Osteocyte (in vitro differentiated cells): Measurements from ENCODE around the gene GLTPD2. TPM values are rescaled to one million over a fixed set of nuclear protein-coding genes. Genes with fewer than 3 reads are reported as not detected.
"Not testable (repeated sequence)": the region's sequence is repeated elsewhere in the genome, so short reads cannot be mapped to it uniquely, and the experiment has no call there.

Experiments
- DNase-seq: peaks from one replicate; pipeline ENCODE4 v3.0.0; 2021; ENCODE audit warnings: mixed read lengths; ENCODE audit not compliant: unreplicated experiment; ENCODE audit errors: extremely low spot score
- H3K27ac Mint-ChIP-seq: one replicate; pipeline ENCODE4 v1.8.0; 2021; ENCODE audit warnings: mild to moderate bottlenecking, mixed read lengths; ENCODE audit not compliant: unreplicated experiment
- H3K27me3 Mint-ChIP-seq: one replicate; pipeline ENCODE4 v1.8.0; 2021; ENCODE audit warnings: mixed read lengths; ENCODE audit not compliant: unreplicated experiment
- H3K36me3 Mint-ChIP-seq: one replicate; pipeline ENCODE4 v1.8.0; 2021; ENCODE audit warnings: mixed read lengths; ENCODE audit not compliant: unreplicated experiment
- H3K4me1 Mint-ChIP-seq: one replicate; pipeline ENCODE4 v1.8.0; 2021; ENCODE audit warnings: mixed read lengths; ENCODE audit not compliant: unreplicated experiment
- H3K4me3 Mint-ChIP-seq: one replicate; pipeline ENCODE4 v1.8.0; 2021; ENCODE audit warnings: mild to moderate bottlenecking, moderate library complexity, mixed read lengths; ENCODE audit not compliant: unreplicated experiment
- H3K9me3 Mint-ChIP-seq: one replicate; pipeline ENCODE4 v1.8.0; 2021; ENCODE audit warnings: mixed read lengths; ENCODE audit not compliant: unreplicated experiment
- total RNA-seq: library from RNA; stranded (reverse); gene quantifications from 2 replicates; pipeline ENCODE4 v1.2.1, GENCODE V29; 2021
- TF ChIP-seq, protein P1 (sequence below): fragments of 200-600 bp; sonication (generic); IDR thresholded peaks from 2 replicates; pipeline ENCODE4 v1.5.0; 2021; ENCODE audit warnings: antibody characterized with exemption, mild to moderate bottlenecking, moderate library complexity

Gene GLTPD2
- total RNA-seq, 1 donor from 2014 or later, result not detected

DNA sequence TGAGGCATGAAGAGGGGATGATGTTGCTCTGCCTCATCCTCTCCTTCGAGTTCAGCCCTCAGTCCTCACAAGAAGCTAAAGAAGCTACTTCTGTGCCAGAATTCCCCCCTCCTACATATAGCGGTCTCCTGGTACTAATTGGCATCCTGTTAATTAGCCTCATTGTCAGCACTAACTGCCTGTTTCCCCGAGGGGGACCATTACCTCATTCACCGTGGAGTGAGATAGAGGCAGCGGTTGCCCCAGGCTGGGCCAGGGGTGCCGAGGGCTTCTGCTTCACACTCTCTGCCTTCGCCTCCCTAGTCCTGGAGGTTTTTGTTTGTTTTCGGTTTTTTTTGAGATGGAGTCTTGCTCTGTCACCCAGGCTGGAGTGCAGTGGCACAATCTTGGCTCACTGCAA is 38.6 kb downstream of the GLTPD2 start:
- Mint-ChIP-seq H3K9me3 (no peaks in the 10 kb centered on the region), H3K36me3 (no peaks in the 10 kb centered on the region), H3K4me1 (no peaks in the 10 kb centered on the region), H3K27me3 (no peaks in the 10 kb centered on the region), H3K4me3 (no peak overlapping the region), H3K27ac (no peak overlapping the region)
- TF ChIP-seq, protein P1, sequence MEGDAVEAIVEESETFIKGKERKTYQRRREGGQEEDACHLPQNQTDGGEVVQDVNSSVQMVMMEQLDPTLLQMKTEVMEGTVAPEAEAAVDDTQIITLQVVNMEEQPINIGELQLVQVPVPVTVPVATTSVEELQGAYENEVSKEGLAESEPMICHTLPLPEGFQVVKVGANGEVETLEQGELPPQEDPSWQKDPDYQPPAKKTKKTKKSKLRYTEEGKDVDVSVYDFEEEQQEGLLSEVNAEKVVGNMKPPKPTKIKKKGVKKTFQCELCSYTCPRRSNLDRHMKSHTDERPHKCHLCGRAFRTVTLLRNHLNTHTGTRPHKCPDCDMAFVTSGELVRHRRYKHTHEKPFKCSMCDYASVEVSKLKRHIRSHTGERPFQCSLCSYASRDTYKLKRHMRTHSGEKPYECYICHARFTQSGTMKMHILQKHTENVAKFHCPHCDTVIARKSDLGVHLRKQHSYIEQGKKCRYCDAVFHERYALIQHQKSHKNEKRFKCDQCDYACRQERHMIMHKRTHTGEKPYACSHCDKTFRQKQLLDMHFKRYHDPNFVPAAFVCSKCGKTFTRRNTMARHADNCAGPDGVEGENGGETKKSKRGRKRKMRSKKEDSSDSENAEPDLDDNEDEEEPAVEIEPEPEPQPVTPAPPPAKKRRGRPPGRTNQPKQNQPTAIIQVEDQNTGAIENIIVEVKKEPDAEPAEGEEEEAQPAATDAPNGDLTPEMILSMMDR, result no peak
- DNase-seq, result no peak

DNA sequence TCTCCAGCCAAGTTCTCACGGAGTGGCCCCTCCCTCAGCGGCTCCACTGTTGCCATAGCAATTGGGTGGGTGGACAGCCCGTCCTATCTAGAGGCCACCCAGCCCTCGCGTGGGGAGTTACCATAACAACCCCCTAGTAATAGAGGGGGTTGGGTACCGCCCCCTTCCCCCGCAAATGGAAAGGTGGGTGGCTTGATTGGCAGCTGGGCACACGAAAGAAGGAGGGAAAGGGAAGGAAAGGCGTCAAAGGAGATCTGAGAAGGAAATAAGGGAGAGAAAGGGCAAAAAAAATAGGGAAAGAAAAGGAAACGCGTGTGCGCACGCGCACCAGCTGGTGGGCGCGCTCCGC is 44.0 kb downstream of the GLTPD2 start:
- Mint-ChIP-seq H3K27ac (peak overlapping the region; percentile 97), H3K4me1 (peaks cover 35% of the 10 kb centered on the region), H3K4me3 (peak overlapping the region; percentile 91)
- not testable (repeated sequence) for H3K27me3 Mint-ChIP-seq, H3K9me3 Mint-ChIP-seq, H3K36me3 Mint-ChIP-seq, DNase-seq

DNA sequence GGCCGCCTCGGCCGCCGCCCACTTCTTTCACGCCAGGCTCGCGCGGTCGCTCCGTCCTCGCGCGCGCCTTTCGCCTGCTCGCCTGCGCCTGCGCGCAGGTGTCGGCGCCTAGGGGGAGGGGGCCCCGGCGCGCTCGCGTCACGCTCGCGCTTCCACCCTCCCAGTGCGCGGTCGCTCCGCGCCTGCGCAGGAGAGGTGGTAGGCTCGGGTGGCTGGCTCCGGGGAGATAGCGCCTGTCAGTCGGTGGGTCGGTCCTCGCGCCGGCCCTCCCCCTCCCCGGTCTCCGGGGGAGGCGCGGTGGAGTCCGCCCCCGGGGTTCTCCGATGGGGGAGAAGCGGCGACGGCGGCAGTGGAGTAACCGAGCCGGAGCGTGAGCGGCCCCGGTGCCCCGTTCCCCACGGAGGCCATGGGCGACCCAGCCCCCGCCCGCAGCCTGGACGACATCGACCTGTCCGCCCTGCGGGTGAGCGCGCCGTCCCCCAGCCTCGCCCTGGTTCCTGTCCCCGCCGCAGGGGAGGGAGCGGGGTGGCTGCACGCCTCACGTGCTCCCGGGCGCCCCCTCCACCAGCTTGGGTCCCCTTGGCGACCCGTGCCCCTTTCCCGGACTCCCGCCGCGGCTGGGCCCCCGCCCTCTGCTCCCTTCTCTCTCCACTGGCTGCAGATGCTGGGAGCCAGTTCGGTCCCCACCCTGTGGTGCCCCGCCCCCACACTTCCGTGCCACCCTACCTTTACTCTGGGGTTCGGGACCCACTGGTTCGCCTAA is 44.6 kb downstream of the GLTPD2 start, which contains the start of gene MINK1:
Gene MINK1, plus strand, starts transcription at position 163 of the 763 bp plus-strand sequence. Its CDS starts 244 bp downstream, at position 407.
- Mint-ChIP-seq H3K36me3 (peaks cover 4% of the 10 kb centered on the region), H3K9me3 (no peaks in the 10 kb centered on the region), H3K4me3 (peak within 1 kb of the TSS; percentile 91), H3K4me1 (peaks cover 38% of the 10 kb centered on the region), H3K27ac (peak within 1 kb of the TSS; percentile 97), H3K27me3 (no peaks in the 10 kb centered on the region)
- TF ChIP-seq, protein P1, result no peak
- peak; percentile 97 for DNase-seq

DNA sequence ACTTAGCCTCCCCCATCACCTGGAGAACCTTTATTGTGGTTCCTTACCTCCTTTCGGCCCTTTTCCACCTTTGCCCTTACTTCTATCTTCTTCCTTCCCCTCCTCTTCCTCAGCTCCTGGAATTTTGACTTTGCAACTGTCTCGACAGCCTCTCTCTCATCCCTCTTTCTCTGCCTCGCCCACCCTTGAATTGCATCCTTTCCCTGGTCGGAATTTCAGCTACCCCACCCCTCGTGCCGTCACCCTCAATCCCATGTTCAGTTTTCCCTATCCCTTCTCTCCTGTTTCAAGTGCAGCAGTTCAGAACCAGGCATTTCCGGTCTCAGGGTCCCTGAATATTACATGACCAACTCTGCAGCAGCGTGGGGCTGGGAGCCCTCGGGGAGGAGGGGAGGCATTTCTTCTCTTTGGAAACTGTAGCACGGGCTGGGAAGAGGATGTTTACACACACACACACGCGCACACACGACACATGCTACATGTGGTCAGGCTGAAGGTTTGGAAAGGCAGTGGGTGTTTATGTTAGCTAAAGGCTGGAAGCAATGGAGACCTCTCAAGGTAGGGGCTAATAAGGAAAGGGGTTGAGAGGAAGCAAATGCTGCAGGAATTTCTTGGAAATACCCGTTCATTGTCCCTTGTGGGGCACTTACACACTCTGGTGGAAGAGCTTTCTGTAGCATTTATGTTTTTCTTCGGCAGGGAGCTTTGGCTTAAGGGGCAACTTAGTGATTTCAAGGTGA is 45.3 kb downstream of the GLTPD2 start:
- peaks cover 5% of the 10 kb centered on the region for H3K36me3 Mint-ChIP-seq
- H3K9me3 Mint-ChIP-seq, result no peaks in the 10 kb centered on the region
- no peaks in the 10 kb centered on the region for H3K27me3 Mint-ChIP-seq
- peaks cover 39% of the 10 kb centered on the region for H3K4me1 Mint-ChIP-seq
- H3K27ac Mint-ChIP-seq, result peak overlapping the region; percentile 94
- no peak for DNase-seq
- H3K4me3 Mint-ChIP-seq, result peak overlapping the region; percentile 91
- TF ChIP-seq, protein P1, result no peak

DNA sequence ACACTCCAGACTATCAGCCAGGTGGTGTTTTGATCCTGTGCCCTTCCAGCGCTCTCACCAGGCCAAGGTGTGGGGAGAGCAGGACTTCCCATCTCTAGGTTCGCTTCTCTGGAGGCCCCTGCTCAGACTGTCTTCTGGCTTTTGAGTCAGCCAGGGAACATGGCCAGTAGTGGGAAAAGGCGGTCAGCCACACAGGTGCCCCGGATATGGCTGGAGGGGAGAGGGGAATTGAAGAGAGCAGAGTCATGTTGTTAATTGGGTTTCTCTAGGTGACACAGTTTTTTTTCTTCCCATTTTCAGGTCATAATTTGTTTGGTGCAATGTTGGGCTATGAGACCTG is 45.9 kb downstream of the GLTPD2 start:
- TF ChIP-seq, protein P1, result no peak
- Mint-ChIP-seq H3K27me3 (no peaks in the 10 kb centered on the region), H3K4me1 (peaks cover 44% of the 10 kb centered on the region), H3K27ac (peak overlapping the region; percentile 94), H3K36me3 (peaks cover 8% of the 10 kb centered on the region), H3K9me3 (no peaks in the 10 kb centered on the region), H3K4me3 (peak overlapping the region; percentile 91)
- DNase-seq, result no peak
